ENCODE measurements around the gene ZNF45.

DNA sequence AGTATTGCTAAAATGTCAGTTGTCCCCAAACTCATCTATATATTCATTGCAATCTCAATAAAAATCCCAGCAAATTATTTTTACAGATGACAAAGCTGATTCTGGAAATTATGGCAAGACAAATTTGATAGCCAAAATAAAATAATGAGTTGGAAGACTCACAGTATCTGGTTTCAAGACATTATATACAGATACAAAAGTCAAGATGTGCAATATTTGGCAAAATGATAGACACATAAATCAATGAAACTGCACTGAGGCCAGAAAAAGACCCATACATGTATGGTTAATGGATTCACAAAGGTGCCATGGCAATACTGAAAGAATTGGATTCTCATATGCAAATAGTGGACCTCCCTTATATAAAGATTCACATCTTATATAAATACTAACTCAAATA, 24.2 kb downstream of the ZNF45 start:
- TF ChIP-seq, protein P1, sequence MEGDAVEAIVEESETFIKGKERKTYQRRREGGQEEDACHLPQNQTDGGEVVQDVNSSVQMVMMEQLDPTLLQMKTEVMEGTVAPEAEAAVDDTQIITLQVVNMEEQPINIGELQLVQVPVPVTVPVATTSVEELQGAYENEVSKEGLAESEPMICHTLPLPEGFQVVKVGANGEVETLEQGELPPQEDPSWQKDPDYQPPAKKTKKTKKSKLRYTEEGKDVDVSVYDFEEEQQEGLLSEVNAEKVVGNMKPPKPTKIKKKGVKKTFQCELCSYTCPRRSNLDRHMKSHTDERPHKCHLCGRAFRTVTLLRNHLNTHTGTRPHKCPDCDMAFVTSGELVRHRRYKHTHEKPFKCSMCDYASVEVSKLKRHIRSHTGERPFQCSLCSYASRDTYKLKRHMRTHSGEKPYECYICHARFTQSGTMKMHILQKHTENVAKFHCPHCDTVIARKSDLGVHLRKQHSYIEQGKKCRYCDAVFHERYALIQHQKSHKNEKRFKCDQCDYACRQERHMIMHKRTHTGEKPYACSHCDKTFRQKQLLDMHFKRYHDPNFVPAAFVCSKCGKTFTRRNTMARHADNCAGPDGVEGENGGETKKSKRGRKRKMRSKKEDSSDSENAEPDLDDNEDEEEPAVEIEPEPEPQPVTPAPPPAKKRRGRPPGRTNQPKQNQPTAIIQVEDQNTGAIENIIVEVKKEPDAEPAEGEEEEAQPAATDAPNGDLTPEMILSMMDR (IDR thresholded peaks at IDR 0.05), result no peak
- TF ChIP-seq EZH2 (IDR thresholded peaks at IDR 0.05), result no peak

Data from neural progenitor cell (in vitro differentiated cells).